IPS-11a (cell line): Measurements from ENCODE around the gene CFAP92.

Experiments used
- H3K4me3 ChIP-seq: one replicate; pipeline ENCODE4 v1.5.1; 2013; ENCODE audit warnings: low read depth, low read length, control low read depth

Gene CFAP92

DNA sequence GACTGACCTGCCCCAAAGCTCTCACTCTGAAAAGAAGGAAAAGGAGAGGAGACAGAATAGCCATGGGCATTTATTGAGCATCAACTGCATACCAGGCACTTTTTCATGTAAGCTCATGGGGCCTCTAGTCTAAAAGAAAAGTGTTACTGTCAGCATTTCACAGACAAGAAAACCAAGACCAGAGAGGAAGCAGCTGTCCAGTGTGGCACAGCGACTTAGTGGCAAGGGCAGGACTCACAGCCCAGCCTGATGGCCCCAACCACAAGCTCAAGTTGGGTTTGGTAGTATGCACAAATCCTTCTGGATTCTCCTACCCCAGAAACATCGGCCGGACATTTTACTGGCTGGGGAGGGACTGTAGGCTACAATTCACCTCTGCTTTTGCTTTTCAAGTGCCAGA is 13.0 kb upstream of the CFAP92 start:
- H3K4me3 ChIP-seq = no peak overlapping the region

DNA sequence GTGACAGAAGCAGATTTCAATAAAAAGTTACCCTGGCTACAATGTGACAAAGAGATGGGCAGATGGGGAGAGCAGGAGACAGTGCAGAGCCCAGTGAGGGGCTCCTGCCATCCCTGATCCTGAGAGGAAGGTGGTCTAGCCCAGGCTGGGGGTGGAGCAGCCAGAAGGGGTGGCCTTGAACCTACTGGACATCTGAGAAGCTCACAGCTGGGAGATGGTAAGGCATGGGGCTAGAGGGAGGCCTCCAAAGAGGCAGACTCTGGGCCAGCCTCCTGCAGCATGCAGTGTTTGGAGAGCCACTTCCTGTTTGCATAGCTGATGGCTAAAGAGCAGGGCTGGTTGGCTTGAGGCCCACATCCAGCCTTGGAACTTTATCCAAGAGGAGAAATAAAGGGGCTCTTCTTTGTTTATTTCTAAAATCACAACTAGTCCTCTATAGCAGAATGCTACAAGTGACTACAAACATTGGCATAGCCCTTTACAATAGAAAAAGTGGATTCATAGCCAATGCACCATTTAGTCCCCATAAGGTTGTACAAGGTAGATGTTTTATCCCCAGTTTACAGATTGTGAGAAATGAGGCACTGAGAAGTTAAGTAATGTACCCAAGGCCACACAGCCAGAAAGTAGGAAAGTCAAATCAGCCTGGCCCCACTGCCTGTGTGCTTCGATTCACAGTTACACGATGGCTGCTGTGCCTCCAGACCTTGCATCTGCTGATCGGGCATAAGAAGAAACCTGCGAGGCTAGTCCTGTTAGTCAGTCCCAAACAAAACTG is 11.8 kb upstream of the CFAP92 start:
- no peak overlapping the region for H3K4me3 ChIP-seq

DNA sequence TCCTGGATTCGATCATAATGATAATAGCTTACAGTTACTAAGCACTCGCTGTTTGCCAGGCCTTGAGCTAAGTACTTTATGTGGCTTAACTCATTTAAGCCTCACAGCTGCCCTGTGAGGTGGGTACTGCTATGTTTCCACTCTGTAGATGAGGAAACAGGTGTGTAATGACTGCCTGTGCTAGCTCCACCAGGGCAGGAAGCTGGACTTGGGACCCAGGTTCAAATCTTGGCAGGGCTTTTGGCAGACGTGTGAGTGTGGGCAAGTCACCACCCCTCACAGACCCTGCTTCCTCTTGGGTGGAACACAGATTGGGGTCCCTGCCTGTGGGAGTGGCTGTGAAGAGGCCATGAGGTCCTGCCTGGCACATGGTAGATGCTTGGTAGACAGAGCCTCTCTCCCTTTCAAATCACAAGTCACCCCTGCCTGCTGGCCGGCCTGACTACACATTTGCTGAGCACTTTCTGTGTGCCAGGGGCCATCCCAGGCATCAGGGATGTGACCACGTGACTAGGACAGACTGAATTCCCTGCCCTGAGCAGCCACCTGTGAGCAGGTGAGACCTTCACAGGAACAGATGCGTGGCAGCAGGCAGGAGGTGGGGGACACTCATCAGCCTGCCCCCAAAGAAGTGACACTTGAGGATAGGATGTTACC is 10.9 kb upstream of the CFAP92 start:
- no peak overlapping the region for H3K4me3 ChIP-seq

DNA sequence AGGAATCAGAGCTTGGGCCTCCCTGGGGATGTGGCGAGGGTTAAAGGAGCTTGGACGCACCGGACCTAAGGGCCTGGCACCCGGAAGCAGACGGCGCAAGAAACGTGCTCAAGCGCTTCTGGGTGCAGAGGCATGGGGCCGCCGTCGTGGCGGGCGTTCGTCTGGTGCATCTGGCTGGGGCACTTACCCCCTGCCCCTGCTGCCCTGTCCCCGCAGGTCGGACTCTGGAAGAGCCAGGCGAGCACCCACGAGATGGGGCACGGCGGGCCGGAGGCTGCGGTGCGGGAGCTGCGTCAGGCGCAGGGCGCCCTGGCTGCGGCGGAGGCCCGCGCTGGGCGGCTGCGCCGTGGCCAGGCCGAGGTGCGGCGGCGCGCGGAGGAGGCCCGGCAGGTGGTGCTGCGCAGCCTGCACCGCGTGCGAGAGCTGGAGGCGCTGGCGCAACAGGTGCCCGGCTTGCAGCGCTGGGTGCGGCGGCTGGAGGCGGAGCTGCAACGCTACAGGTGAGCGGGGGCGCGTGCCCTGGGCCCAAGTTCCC is 9.8 kb upstream of the CFAP92 start:
- no peak overlapping the region for H3K4me3 ChIP-seq

DNA sequence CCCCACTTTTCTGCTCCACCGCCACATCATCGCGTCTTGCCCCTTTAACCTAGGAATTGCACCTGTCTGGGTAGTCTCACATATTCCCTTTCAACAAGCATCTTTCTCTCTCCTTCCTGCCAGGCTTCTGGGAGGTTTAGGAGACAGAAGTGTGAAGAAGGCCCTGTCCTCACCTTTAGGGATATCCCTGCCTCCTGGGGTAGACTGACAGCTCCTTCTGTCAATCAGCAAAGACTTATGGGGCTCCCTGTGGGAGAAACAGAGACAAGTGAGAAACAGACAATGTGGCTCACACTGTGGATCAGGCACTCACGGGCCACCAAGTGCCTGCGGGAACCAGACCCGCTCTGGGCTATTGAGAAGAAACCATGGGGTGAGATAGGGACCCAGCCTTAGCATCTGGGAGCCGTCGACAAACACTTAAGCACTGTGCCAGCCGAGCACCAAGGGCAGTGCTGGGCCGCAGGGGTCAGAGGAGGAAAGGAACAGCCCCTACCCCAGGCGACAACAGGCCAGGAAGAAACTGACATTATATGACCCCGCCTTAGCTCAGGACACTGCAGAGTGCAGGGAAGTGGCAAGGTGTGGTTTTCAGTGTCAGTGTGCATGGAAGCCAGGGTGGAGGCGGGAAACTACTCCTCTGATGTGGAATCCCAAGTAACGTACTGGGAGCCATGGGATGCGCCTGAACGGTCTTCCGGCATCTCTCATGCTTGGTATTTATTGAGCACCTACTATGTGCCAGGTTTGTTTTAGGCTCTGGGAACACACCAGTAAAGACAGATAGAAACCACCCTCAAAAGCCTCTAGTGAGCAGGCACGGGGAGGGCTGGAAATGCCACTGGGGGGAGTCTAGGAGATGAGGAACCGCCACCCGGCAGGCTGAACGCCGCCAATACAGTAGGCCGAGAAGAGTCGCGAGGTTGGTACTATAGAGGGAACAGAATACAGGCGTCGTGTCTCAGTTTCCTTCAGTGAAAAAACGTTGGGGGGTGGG is 9.0 kb upstream of the CFAP92 start:
- no peak overlapping the region for H3K4me3 ChIP-seq

DNA sequence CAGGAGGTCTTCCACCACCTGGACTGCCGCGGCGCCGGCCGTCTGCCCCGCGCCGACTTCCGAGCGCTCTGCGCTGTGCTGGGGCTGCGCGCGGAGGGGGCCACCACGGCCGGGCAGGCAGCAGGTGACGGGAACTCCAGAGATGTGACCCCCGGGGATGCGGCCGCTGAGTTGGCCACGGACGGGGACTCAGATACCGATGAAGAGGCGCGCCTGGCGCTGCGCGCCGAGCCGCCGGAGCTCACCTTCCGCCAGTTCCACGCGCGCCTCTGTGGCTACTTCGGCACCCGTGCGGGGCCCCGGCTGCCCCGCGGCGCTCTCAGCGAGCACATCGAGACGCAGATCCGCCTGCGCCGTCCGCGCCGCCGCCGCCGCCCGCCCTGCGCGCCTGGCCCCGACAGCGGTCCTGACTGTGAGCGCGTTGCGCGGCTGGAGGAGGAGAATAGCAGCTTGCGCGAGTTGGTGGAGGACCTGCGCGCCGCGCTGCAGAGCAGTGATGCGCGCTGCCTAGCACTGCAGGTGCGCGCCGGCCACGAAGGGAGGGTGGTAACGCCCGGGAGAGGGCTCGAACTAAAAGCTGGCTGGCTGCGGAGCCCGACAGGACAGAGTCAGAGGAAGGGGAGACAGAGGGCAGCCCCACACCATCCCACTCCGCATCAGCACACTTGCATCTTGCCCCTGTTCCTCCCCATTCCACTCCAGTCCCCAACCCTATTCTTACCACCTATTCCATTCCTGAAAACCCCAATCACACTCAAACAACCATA is 8.1 kb upstream of the CFAP92 start:
- H3K4me3 ChIP-seq = peak overlapping the region; percentile 59

DNA sequence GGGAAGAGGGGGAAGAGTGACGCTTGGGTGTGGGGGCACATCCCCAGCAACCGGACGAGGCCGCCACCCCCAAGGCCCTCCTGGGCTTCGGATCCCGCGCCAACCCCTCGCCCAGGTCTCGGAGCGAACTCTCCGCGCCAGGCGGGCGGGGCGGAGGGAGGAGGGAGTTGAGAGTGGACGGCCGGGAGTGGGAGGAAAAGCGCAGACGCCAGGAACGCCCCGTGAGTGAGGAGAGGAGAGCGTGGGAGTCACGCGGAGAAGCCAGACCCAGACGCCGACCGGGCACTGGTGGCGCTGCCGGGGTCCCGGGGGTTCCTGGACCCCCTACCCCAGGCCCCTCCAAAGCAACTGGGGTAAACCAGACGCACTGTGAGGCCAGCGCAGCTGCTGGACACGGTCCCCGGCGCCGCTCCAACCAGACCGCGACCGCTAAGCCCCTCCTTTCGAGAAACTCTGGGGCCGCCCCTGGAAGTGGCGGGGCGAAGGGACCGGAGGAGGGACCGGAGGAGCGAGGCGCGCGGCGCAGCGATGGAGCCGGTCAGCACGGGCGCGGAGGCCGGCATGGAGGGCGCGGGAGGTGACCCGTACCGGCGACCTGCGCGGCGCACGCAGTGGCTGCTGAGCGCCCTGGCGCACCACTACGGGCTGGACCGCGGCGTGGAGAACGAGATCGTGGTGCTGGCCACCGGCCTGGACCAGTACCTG is 7.4 kb upstream of the CFAP92 start, which contains the start of gene EFCC1:
Gene EFCC1, plus strand, starts transcription at position 204 of the 705 bp plus-strand sequence. Its CDS starts 325 bp downstream, at position 529.
- peak within 1 kb of the TSS; percentile 59 for H3K4me3 ChIP-seq

DNA sequence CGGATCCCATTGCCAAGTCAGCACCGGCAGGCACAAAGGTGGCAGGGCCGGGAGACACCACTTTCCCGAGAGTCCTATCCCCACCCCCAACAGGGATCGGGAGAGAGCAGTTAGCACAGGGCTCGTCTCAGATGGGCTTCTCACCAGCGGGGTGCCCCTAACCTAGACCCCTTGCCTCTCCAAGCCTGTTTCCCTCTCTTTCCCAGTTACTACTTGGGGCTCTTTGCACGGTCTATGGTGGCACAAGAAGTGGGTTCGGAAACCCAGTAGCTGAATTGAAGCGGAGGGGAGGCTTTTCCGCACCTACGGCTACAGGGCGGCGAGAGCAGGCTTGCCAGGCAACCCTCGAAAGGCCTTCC is 6.8 kb upstream of the CFAP92 start:
- peak overlapping the region; percentile 59 for H3K4me3 ChIP-seq

DNA sequence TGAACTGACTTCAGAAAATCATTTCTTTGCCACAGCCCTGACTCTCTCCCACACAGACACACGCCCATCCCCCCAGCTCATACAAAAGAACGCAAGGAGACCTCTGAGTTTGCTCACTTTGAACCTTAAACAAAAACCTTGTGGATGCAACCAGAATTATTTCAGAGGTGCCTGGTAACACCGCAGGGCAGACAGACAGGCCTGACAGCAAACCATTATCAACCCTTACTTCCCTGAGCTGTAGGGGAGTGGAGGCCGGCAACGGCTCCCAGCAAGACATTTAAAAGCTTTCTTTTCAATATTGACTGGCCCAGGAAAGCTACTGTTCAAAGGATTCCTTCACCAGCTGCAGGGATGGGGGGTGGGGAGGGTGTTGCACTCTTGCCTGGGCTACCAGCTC is 5.2 kb upstream of the CFAP92 start:
- H3K4me3 ChIP-seq = no peak overlapping the region

DNA sequence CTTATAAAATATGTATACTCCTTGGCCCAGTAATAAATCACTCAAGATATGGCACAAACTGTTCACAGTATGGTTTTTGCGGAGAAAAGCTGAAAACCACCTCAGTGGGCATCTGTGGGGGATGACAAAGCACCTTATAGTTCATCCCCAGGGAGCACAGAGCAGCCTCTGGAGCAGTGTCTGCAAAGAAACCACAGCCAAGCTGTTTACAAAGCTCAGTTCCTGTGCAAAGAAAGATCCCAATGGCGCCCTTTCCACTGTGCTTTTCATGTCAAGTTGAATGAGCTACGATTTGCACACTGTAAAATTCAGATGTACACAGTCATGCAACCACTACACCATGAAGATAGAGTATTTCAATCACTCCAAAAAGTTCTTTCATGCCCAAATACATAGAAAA is 4.7 kb upstream of the CFAP92 start:
- H3K4me3 ChIP-seq = no peak overlapping the region

DNA sequence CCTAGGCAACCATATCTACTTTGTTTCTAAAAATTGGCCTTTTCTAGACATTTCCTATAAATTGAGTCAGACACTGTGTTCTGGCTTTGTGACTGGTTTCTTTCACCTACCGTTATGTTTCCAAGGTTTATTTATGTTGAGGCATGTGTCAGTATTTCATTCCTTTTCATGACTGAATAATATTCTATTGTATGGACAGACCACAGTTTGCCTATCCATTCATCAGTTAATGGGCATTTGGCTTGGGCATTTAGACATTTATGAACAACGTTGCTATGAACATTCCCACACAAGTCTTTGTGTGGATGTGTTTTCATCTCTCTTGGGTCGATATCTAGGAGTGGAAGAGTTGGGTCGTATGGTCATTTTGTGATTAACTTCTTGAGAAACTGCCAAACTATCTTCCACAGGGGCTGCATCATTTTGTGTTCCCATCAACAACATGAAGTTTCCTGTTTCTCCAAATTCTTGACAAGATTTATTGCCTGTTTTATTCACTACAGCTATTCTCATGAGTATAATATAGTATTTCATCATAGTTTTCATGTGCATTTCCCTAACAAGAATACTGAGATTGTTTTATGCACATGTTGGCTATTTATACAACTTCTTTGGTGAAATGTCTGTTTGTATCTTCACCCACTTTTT is 3.7 kb upstream of the CFAP92 start:
- no peak overlapping the region for H3K4me3 ChIP-seq

DNA sequence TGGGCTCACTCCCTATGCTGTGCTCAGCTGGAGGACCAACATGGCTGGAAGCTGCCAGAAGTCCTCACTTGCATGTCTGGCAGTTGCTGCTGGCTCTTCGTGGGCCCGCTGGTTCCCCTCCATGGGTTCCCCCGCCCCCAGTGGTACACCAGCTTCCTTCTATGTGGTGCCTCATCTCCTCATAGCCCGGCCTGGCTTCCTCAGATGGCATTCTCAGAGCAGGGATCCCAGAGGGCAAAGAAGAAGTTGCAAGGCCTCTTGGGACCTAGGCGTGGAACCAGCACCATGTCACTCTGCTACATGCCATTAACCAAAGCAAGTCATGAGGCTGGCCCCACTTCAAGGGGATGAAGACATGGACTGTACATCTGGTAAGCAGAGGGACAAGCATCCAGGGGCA is 2.9 kb upstream of the CFAP92 start:
- no peak overlapping the region for H3K4me3 ChIP-seq

DNA sequence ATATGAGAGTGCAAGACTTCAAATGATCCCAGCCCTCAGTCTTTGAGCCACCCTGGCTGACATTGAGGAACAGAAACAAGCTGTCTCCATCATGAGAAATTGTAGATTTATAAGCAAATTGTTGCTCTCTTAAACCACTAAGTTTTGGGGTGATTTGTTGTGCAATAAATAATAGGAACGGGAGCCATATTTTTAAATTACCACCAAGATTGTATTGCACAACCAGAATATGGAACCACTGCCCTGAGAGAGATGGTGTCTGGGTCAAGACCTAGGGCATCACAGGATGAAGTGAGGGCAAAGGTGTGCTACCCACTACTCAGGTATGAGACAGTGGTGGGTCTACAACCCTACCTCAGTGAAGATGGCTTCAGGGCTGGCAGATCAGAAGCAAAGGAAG is 2.3 kb upstream of the CFAP92 start:
- no peak overlapping the region for H3K4me3 ChIP-seq

DNA sequence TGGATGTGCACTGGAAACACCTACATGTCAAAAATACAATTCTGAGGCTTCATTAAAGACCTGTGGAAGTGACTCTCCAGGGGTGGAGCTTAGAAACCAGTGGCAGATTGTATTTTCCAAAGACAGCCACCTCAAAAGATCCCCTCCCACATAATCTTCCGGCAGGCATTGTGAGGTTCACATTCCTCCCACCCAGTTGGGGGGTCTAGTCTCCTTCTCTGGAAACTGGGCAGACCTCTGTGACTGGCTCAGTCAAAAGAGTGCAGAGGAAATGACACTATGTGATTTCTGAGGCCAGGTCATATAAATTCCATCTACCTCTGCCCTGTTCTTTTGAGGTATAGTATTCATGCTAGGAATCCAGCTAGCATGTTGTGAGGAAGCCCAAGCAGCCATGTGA is 1.9 kb upstream of the CFAP92 start:
- no peak overlapping the region for H3K4me3 ChIP-seq

DNA sequence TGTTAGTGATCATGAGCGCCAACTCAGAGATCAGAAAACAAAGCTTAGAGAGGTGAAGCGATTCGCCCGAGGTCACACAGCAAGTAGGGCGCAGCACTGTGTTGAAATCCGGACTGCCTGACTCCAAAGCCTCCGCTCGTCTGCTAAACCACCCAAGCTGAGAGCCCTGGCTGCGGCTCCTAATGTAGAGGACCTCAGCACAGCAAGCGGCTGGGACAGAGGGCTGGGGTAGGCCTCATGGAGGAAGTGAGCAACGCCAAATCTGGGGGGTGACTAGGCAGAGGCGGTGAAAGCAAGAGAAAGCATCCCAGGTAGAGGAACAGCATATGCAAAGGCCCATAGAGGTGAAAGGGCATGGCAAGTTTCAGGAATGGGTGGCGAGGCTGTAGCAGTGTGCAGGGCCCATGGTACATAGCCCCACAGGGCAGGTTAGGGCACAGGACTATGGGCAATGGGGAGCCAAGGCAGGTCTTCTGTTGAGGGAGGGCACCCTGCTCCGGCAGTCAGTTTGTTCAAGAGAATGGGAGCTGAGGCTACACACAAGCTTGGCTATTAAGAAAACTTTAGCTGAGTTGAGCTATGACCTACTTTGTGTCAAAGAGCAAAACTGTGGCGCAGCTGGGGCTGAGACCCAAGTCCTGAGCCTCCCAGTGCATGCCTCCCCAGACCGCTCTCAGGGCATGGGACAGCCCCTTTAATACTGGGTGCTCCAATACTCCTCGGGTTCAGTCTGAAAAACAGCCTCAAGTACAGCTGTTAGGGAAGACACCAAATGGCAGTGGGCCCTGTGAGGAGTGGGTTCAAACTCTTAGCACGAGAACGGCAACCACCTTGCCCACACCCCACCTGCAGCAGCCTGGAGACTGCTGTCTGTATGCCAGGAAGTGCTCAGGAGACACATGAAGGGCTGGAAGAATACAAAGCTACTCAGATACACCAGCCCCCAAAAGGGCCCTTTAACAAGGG is 988 bp upstream of the CFAP92 start:
- H3K4me3 ChIP-seq = no peak overlapping the region

DNA sequence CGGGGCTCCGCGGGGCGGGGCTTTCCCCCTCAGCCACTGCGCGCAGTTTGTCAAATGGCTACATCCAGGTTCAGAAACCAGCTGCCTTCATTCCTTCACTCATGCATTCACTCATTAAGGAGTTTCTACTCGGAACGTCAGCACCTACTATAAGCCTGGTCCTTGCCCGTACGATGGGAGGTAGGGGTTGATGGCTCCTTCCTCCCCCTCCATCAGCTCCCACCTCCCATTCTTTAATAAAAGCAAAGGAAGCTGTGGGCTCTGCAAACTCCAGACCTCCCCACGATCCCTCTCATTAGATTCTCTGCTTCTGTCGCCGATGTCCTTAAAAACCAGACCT is 267 bp upstream of the CFAP92 start:
- H3K4me3 ChIP-seq = no peak overlapping the region

DNA sequence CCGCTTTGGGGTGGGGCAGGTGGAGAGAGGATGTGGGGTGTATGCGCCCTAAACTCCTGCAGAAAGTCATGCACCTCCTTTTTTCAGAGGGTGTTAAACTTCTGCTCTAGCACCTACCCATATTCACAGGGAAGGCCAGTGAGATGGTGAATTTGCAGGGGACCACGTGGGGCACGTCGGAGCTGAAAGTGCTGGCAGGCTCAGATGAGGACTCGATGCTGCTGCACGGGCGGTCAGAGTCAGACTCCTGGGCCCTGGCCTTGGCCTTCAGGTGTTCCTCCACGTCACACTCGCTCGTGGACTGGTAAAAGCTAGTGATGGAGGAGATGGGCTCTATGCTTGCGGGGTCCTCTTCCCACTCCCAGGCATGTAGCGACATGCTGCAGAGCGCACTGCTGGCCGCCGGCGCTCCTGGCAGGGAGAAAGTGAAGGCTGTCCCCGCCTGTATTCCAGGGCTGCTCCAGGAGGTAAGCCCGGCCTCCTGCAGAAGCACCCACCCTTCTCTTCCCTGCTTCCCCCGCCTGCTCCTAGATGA is 883 bp downstream of the CFAP92 start:
- peak overlapping the region; percentile 28 for H3K4me3 ChIP-seq

DNA sequence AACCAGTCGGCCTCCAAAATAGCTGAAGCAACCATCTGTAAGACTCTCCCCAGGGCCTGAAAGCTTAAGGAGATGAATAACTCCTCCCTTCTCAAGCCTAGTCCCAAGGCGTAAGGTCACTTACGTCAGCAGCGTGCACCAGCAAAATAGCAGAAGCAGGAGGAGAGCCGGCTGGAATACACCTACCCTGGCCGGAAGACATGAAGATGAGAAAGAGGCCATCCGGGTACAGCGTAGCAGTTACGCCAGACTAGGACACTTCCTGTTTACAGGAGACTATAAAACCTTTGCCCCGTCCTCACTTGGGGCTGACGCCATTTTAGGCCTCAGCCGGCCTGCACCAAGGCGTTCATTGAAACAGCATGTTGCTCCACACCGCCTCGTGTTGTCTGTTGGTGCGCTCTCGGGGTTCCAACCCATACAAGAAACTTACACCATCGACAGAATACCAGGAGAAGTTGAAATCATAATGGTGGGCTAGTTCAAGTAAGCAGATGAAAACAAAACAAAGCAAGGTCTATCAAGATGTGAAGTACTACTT is 2.5 kb downstream of the CFAP92 start:
- H3K4me3 ChIP-seq = no peak overlapping the region
